SU-DHL-6 (cell line): ENCODE data around the gene SPSB1.

Experiments used
- H2AFZ ChIP-seq: fragments of 200-600 bp; sonication (generic); 2 replicates; pipeline ENCODE4 v1.6.1; 2014; ENCODE audit warnings: low read depth, mild to moderate bottlenecking, moderate library complexity, mixed read lengths, antibody characterized with exemption, low read length; ENCODE audit not compliant: severe bottlenecking
- H3F3A ChIP-seq: fragments of 200-600 bp; shearing (Covaris generic); 2 replicates; pipeline ENCODE4 v1.6.0; 2016; ENCODE audit warnings: antibody characterized with exemption, mild to moderate bottlenecking; ENCODE audit not compliant: insufficient read depth
- H3K27ac ChIP-seq: fragments of 200-600 bp; sonication (generic); 2 replicates; pipeline ENCODE4 v1.5.1; 2016; ENCODE audit warnings: low read depth, mild to moderate bottlenecking, low read length, moderate library complexity, mixed read lengths
- H3K27me3 ChIP-seq: fragments of 200-600 bp; sonication (generic), shearing (Covaris generic); 2 replicates; pipeline ENCODE4 v1.6.0; 2014; ENCODE audit warnings: mild to moderate bottlenecking, low read length
- H3K36me3 ChIP-seq: fragments of 200-600 bp; sonication (generic); 2 replicates; pipeline ENCODE4 v1.6.1; 2014; ENCODE audit warnings: mild to moderate bottlenecking, low read length, mixed read lengths
- H3K4me2 ChIP-seq: fragments of 300-600, 200-600 bp; shearing (Covaris generic), sonication (generic); 2 replicates; pipeline ENCODE4 v1.6.0; 2014; ENCODE audit warnings: low read length, low read depth, mild to moderate bottlenecking; ENCODE audit not compliant: poor library complexity, severe bottlenecking
- H3K4me3 ChIP-seq: fragments of 200-600 bp; sonication (generic); 2 replicates; pipeline ENCODE4 v1.5.1; 2014; ENCODE audit warnings: antibody characterized with exemption, low read length, mild to moderate bottlenecking, mixed read lengths; ENCODE audit not compliant: insufficient read depth, poor library complexity, severe bottlenecking
- H3K79me2 ChIP-seq: fragments of 200-600 bp; sonication (generic); 2 replicates; pipeline ENCODE4 v1.6.1; 2014; ENCODE audit warnings: mild to moderate bottlenecking, low read length, moderate library complexity; ENCODE audit not compliant: insufficient read depth
- H3K9ac ChIP-seq: fragments of 200-600 bp; sonication (generic); 2 replicates; pipeline ENCODE4 v1.7.0; 2014; ENCODE audit warnings: mild to moderate bottlenecking, low read length
- H3K9me2 ChIP-seq: fragments of 200-600 bp; sonication (generic); replicated peaks from 2 replicates; pipeline ENCODE4 v1.6.1; 2014; ENCODE audit warnings: low read length; ENCODE audit not compliant: insufficient read depth
- H3K9me3 ChIP-seq: fragments of 200-600 bp; sonication (generic); 2 replicates; pipeline ENCODE4 v1.6.1; 2014; ENCODE audit warnings: low read length, mixed read lengths; ENCODE audit not compliant: insufficient read depth
- H4K20me1 ChIP-seq: fragments of 200-600 bp; sonication (generic); 2 replicates; pipeline ENCODE4 v1.6.1; 2014; ENCODE audit warnings: low read depth, mild to moderate bottlenecking, antibody characterized with exemption, low read length, moderate library complexity, mixed read lengths
- CTCF ChIP-seq: fragments of 200-600 bp; sonication (generic); IDR thresholded peaks from one replicate; pipeline ENCODE4 v1.5.1; 2017; ENCODE audit warnings: antibody characterized with exemption, mild to moderate bottlenecking, low read length, moderate library complexity; ENCODE audit not compliant: insufficient read depth, poor library complexity, severe bottlenecking
- EZH2phosphoT487 ChIP-seq: fragments of 200-600 bp; sonication (generic), shearing (Covaris generic); conservative IDR thresholded peaks from 2 replicates; pipeline ENCODE4 v1.6.1; 2018; ENCODE audit warnings: mild to moderate bottlenecking, antibody characterized with exemption, low read length, moderate library complexity, mixed read lengths

SPSB1 gene

GRCh38 chr1:9295884-9296283, 3.2 kb downstream of the SPSB1 start:
- H4K20me1 ChIP-seq, result no peaks in the 10 kb centered on the region

GRCh38 chr1:9296850-9297249, 4.2 kb downstream of the SPSB1 start:
- Histone ChIP-seq H3K4me3 (no peak overlapping the region), H3K27me3 (no peaks in the 10 kb centered on the region), H4K20me1 (no peaks in the 10 kb centered on the region), H3K36me3 (no peaks in the 10 kb centered on the region), H3K9me3 (no peaks in the 10 kb centered on the region), H3K27ac (no peak overlapping the region), H2AFZ (no peak overlapping the region), H3F3A (no peaks in the 10 kb centered on the region), H3K4me2 (no peak overlapping the region), H3K9ac (no peak overlapping the region), H3K9me2 (no peaks in the 10 kb centered on the region), H3K79me2 (no peaks in the 10 kb centered on the region)
- TF ChIP-seq CTCF (no peak), EZH2phosphoT487 (no peak)

More at GRCh38 chr1:9295884-9296283, 3.2 kb downstream of the SPSB1 start:
- Histone ChIP-seq H3K27me3 (no peaks in the 10 kb centered on the region), H3K36me3 (no peaks in the 10 kb centered on the region), H3K27ac (no peak overlapping the region), H3K4me2 (no peak overlapping the region), H3K79me2 (no peaks in the 10 kb centered on the region), H3K4me3 (no peak overlapping the region), H2AFZ (no peak overlapping the region), H3F3A (no peaks in the 10 kb centered on the region), H3K9me3 (no peaks in the 10 kb centered on the region), H3K9ac (no peak overlapping the region), H3K9me2 (no peaks in the 10 kb centered on the region)
- TF ChIP-seq EZH2phosphoT487, result no peak
- TF ChIP-seq CTCF, result no peak

- no peaks in the 10 kb centered on the region for H3K9me3 ChIP-seq
- no peak overlapping the region for H3K9ac ChIP-seq
- no peak overlapping the region for H3K27ac ChIP-seq
- no peaks in the 10 kb centered on the region for H3K36me3 ChIP-seq
- H3K79me2 ChIP-seq, result no peaks in the 10 kb centered on the region
- no peak overlapping the region for H3K4me3 ChIP-seq
- no peaks in the 10 kb centered on the region for H3F3A ChIP-seq
- TF ChIP-seq CTCF (no peak), EZH2phosphoT487 (no peak)
- no peaks in the 10 kb centered on the region for H4K20me1 ChIP-seq
- H3K4me2 ChIP-seq, result no peak overlapping the region
- H3K9me2 ChIP-seq, result no peaks in the 10 kb centered on the region
- no peaks in the 10 kb centered on the region for H3K27me3 ChIP-seq
- H2AFZ ChIP-seq, result no peak overlapping the region
Measured at GRCh38 chr1:9297831-9298230, 5.1 kb downstream of the SPSB1 start.
